SH-SY5Y (cell line): ENCODE results near the gene CUEDC1.

ENCODE experiments used
- GATA2 ChIP-seq: IDR thresholded peaks from 2 replicates; pipeline ENCODE4 v1.6.1; 2011; ENCODE audit warnings: mild to moderate bottlenecking, low read depth, low read length
- GATA3 ChIP-seq: IDR thresholded peaks from 2 replicates; pipeline ENCODE4 v1.6.1; 2011; ENCODE audit warnings: low read depth, mild to moderate bottlenecking, low read length, moderate library complexity

GRCh38 chr17:57943140-57943539 is 12.1 kb downstream of the CUEDC1 start:
- TF ChIP-seq GATA2 (no peak), GATA3 (no peak)
